ENCODE data around the gene UBAP1L. TPM values are rescaled to one million over a fixed set of nuclear protein-coding genes. Genes with fewer than 3 reads are reported as not detected.
"Not testable (repeated sequence)": the region's sequence is repeated elsewhere in the genome, so short reads cannot be mapped to it uniquely, and the experiment has no call there.

UBAP1L gene
- polyA plus RNA-seq, 1 donor (not counting 4 experiments of a cell fraction or from before 2014, with no cell fraction given): 0.55 TPM

DNA sequence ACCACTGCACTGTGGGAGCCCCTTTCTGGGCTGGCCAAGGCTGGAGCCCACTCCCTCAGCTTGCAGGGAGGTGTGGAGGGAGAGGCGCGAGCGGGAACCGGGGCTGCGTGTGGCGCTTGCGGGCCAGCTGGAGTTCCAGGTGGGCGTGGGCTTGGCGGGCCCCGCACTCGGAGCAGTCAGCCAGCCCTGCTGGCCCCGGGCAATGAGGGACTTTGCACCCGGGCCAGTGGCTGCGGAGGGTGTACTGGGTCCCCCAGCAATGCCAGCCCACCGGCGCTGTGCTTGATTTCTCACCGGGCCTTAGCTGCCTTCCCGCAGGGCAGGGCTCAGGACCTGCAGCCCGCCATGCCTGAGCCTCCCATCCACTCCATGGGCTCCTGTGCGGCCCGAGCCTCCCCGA is 40.1 kb downstream of the UBAP1L start:
- H3K4me2 ChIP-seq (ENCODE audit: control insufficient read depth, extremely low read depth, insufficient read depth, low read depth, low read length); FAIRE-seq; H3K9me3 ChIP-seq (ENCODE audit: control insufficient read depth, low read depth, low read length); DNase-seq (ENCODE audit: low read depth, low spot score); H3K9ac ChIP-seq (ENCODE audit: control insufficient read depth, extremely low read depth, insufficient read depth, low read length); H2AFZ ChIP-seq (ENCODE audit: control insufficient read depth, low read length); H3K4me1 ChIP-seq (ENCODE audit: control insufficient read depth, extremely low read depth, insufficient read depth, low read length); H3K4me3 ChIP-seq (ENCODE audit: control insufficient read depth in 2 of 3, extremely low read depth in 1 of 3, insufficient read depth in 2 of 3, low read depth in 1 of 3, low read length in 3 of 3); dilution Hi-C loops (cut with MboI; ENCODE audit: extremely low pct_ligation_motif_present, low sequenced_read_pairs); H3K79me2 ChIP-seq (ENCODE audit: control insufficient read depth, insufficient read depth, low read length); H3K27ac ChIP-seq (ENCODE audit: control insufficient read depth, insufficient read depth, low read length); H3K36me3 ChIP-seq (ENCODE audit: control insufficient read depth in 2 of 2, extremely low read depth in 1 of 2, insufficient read depth in 2 of 2, low read length in 2 of 2); H3K9me1 ChIP-seq (ENCODE audit: control insufficient read depth, extremely low read depth, insufficient read depth, low read length); H4K20me1 ChIP-seq (ENCODE audit: control insufficient read depth, extremely low read depth, insufficient read depth, low read length): not testable (repeated sequence)
- peaks cover 20% of the 10 kb centered on the region for H3K27me3 ChIP-seq (ENCODE audit: control insufficient read depth, extremely low read depth, insufficient read depth, low read length)

DNA sequence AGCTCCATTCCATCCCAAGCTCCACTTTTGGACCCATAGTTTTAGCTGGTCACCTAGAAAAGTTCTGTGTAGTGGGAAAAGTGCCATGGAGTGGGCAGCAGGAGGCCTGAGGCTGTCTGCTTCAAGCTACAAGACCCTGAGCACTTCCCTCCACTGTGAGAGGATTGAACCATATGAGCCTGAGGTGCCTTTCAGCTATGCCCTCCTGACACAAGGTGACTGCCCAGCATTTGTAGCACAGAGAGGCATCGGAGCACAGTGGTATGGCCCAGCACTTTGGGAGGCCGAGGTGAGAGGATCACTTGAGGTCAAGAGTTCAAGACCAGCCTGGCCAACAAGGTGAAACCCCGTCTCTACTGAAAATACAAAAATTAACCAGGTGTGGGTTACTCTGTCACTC is 42.4 kb downstream of the UBAP1L start:
- DNase-seq (ENCODE audit: low read depth, low spot score) (no peak), FAIRE-seq (no peak)
- no peaks in the 10 kb centered on the region for H3K9me1 ChIP-seq (ENCODE audit: control insufficient read depth, extremely low read depth, insufficient read depth, low read length)
- H3K27ac ChIP-seq (ENCODE audit: control insufficient read depth, insufficient read depth, low read length): no peak overlapping the region
- no peak overlapping the region for H3K4me3 ChIP-seq (ENCODE audit: control insufficient read depth in 2 of 3, extremely low read depth in 1 of 3, insufficient read depth in 2 of 3, low read depth in 1 of 3, low read length in 3 of 3)
- no peak overlapping the region for H3K9ac ChIP-seq (ENCODE audit: control insufficient read depth, extremely low read depth, insufficient read depth, low read length)
- H3K79me2 ChIP-seq (ENCODE audit: control insufficient read depth, insufficient read depth, low read length): no peaks in the 10 kb centered on the region
- H3K27me3 ChIP-seq (ENCODE audit: control insufficient read depth, extremely low read depth, insufficient read depth, low read length): peaks cover 19% of the 10 kb centered on the region
- no peaks in the 10 kb centered on the region for H3K4me1 ChIP-seq (ENCODE audit: control insufficient read depth, extremely low read depth, insufficient read depth, low read length)
- dilution Hi-C loops (cut with MboI; ENCODE audit: extremely low pct_ligation_motif_present, low sequenced_read_pairs): no loop called here
- H2AFZ ChIP-seq (ENCODE audit: control insufficient read depth, low read length): no peak overlapping the region
- H4K20me1 ChIP-seq (ENCODE audit: control insufficient read depth, extremely low read depth, insufficient read depth, low read length): no peaks in the 10 kb centered on the region
- TF ChIP-seq, protein P1, sequence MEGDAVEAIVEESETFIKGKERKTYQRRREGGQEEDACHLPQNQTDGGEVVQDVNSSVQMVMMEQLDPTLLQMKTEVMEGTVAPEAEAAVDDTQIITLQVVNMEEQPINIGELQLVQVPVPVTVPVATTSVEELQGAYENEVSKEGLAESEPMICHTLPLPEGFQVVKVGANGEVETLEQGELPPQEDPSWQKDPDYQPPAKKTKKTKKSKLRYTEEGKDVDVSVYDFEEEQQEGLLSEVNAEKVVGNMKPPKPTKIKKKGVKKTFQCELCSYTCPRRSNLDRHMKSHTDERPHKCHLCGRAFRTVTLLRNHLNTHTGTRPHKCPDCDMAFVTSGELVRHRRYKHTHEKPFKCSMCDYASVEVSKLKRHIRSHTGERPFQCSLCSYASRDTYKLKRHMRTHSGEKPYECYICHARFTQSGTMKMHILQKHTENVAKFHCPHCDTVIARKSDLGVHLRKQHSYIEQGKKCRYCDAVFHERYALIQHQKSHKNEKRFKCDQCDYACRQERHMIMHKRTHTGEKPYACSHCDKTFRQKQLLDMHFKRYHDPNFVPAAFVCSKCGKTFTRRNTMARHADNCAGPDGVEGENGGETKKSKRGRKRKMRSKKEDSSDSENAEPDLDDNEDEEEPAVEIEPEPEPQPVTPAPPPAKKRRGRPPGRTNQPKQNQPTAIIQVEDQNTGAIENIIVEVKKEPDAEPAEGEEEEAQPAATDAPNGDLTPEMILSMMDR (optimal IDR thresholded peaks at IDR 0.05 in 1 of 3, IDR thresholded peaks at IDR 0.05 in 1 of 3, conservative IDR thresholded peaks at IDR 0.05 in 1 of 3; ENCODE audit: extremely low read depth in 1 of 3, insufficient read depth in 2 of 3, low read length in 3 of 3): no peak
- TF ChIP-seq EZH2 (IDR thresholded peaks at IDR 0.05; ENCODE audit: low read length): no peak
- no peaks in the 10 kb centered on the region for H3K36me3 ChIP-seq (ENCODE audit: control insufficient read depth in 2 of 2, extremely low read depth in 1 of 2, insufficient read depth in 2 of 2, low read length in 2 of 2)
- no peak overlapping the region for H3K4me2 ChIP-seq (ENCODE audit: control insufficient read depth, extremely low read depth, insufficient read depth, low read depth, low read length)
- H3K9me3 ChIP-seq (ENCODE audit: control insufficient read depth, low read depth, low read length): no peaks in the 10 kb centered on the region

DNA sequence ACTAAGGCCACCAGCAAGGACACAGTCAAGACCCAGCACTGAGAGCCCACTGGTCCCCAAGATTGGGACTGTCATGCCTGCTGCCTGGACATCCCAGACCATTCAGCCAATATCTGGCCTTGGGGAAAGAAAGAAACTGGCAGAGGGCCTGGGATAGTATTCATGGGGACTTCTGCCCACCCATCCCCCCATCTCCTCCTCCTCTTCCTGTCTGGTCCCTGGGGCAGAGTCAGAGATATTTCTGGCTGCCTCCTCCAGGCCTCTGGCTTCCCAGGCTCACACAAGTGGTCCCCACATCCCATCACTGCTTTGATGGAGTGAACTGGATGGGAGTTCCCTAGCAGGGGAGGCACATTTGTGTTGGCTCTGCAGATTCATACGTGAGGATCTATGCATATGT is 43.0 kb downstream of the UBAP1L start:
- H3K4me3 ChIP-seq (ENCODE audit: control insufficient read depth in 2 of 3, extremely low read depth in 1 of 3, insufficient read depth in 2 of 3, low read depth in 1 of 3, low read length in 3 of 3): no peak overlapping the region
- dilution Hi-C loops (cut with MboI; ENCODE audit: extremely low pct_ligation_motif_present, low sequenced_read_pairs): no loop called here
- H3K4me1 ChIP-seq (ENCODE audit: control insufficient read depth, extremely low read depth, insufficient read depth, low read length): no peaks in the 10 kb centered on the region
- no peaks in the 10 kb centered on the region for H3K9me1 ChIP-seq (ENCODE audit: control insufficient read depth, extremely low read depth, insufficient read depth, low read length)
- no peaks in the 10 kb centered on the region for H3K36me3 ChIP-seq (ENCODE audit: control insufficient read depth in 2 of 2, extremely low read depth in 1 of 2, insufficient read depth in 2 of 2, low read length in 2 of 2)
- DNase-seq (ENCODE audit: low read depth, low spot score): no peak
- peaks cover 19% of the 10 kb centered on the region for H3K27me3 ChIP-seq (ENCODE audit: control insufficient read depth, extremely low read depth, insufficient read depth, low read length)
- no peak overlapping the region for H2AFZ ChIP-seq (ENCODE audit: control insufficient read depth, low read length)
- no peak overlapping the region for H3K4me2 ChIP-seq (ENCODE audit: control insufficient read depth, extremely low read depth, insufficient read depth, low read depth, low read length)
- H3K9ac ChIP-seq (ENCODE audit: control insufficient read depth, extremely low read depth, insufficient read depth, low read length): no peak overlapping the region
- no peaks in the 10 kb centered on the region for H3K79me2 ChIP-seq (ENCODE audit: control insufficient read depth, insufficient read depth, low read length)
- FAIRE-seq: no peak
- H4K20me1 ChIP-seq (ENCODE audit: control insufficient read depth, extremely low read depth, insufficient read depth, low read length): no peaks in the 10 kb centered on the region
- TF ChIP-seq EZH2 (IDR thresholded peaks at IDR 0.05; ENCODE audit: low read length): no peak
- TF ChIP-seq, protein P1 (optimal IDR thresholded peaks at IDR 0.05 in 1 of 3, IDR thresholded peaks at IDR 0.05 in 1 of 3, conservative IDR thresholded peaks at IDR 0.05 in 1 of 3; ENCODE audit: extremely low read depth in 1 of 3, insufficient read depth in 2 of 3, low read length in 3 of 3): no peak
- no peaks in the 10 kb centered on the region for H3K9me3 ChIP-seq (ENCODE audit: control insufficient read depth, low read depth, low read length)
- H3K27ac ChIP-seq (ENCODE audit: control insufficient read depth, insufficient read depth, low read length): no peak overlapping the region

Data from keratinocyte (primary cell).